Measurements from ENCODE around the gene FAU.

Gene FAU

DNA sequence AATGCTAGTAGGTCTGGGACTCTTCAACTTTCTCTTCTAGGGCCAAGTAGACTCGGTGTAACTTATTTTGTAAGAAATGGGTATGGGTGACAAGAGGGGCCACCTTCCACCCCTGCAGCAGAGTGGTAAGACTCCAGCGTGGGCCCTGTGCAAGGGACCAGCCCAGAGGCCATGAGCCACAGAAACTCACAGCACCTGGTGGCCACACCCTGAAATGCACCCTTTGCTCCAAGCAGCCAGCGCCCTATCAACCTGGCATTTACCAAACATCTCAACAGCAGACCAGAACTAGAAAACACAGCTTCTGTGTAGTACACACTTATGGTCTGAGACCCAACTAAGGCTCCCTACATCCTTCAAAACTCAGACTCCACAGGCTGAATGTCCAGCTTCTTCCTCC, 43.8 kb downstream of the FAU start:
- DNase-seq (ENCODE audit: low read depth), result peak; percentile 57

DNA sequence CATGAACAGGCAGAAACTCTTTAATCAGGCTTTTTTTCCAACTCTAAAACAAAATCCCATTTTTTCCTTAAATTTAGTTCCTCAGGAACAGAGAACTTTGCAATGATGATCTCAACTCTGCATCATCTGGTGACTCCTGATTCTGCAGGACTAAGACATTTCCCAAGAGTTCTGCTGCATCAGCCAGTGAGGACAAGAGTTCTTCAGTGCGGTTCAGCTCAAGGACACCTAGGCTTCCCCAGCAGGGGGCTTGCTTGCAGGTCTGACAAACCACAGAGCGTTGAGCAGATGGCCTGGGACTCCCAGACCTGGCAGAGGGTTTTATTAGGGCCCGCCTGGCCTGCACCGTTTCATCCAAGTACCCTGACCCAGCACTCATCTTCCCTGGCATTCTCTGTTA, 44.5 kb downstream of the FAU start:
- DNase-seq (ENCODE audit: low read depth), result no peak

DNA sequence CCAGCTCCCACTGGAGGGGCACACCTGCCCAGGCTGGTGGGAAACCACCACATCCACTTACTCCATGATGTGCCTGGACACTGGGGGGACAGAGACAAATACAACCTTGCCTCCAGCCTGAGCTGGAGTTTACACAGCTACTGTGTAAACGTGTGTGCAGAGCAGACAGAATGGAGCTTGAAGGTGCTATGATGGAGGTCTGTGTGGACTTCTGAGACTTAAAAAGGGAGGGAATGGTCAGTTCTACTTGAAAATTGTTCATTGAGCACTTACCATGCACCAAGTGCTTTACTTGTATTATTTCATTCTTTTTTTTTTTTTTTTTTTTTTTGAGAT, 49.3 kb downstream of the FAU start:
- no peak for DNase-seq (ENCODE audit: low read depth)

DNA sequence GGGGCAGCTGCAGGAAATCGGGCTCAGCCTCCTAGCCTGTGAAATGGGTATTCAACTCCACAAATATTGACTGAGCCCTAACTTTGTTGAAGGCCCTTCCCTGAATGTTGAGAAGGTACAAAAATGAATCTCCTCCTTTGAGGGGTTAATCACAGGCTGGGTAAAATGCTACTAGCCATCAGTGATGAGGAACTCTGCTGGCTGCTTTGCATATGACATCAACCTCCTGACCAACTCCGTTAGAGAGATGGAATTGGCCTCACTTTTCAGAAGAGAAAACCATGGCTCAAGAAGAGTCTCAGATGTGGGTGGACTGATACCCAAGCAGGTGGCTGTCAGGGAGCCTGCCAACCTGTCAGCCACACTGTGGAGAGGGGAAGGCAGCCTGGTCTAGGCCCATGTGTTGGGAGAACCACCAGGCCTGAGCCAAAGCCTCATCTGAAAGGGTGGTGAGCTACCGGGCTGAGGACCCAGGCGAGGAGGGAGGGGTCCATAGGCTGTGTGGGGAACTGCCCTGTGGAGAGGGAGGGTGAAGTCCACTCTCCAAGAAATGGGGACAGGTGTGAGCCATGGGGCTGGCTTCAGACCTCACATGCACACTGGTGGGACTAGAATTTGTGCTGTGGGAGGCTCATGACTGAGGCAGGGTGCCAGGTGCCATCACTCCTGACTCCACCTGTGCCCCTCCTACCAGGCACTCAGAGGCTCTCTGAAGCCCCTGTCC, 49.9 kb downstream of the FAU start:
- no peak for DNase-seq (ENCODE audit: low read depth)
